ENCODE results near the gene CIC.

- no peak for TF ChIP-seq CTCF (IDR thresholded peaks at IDR 0.05)
- no peak for TF ChIP-seq REST (IDR thresholded peaks at IDR 0.05)
- no peak for TF ChIP-seq EP300 (IDR thresholded peaks at IDR 0.05)
- TF ChIP-seq POLR2A (IDR thresholded peaks at IDR 0.05; ENCODE audit: low read length) = no peak
- no peak for TF ChIP-seq SREBF2 (IDR thresholded peaks at IDR 0.05)
- no peak for TF ChIP-seq ESRRA (IDR thresholded peaks at IDR 0.05; ENCODE audit: borderline replicate concordance, low read length)
- TF ChIP-seq FOSL2 (IDR thresholded peaks at IDR 0.05) = no peak
- no peak for TF ChIP-seq FOSL2 (CRISPR knock-in tag; IDR thresholded peaks at IDR 0.05)
- TF ChIP-seq MYC (IDR thresholded peaks at IDR 0.05; ENCODE audit: borderline replicate concordance, low read length) = no peak
- TF ChIP-seq ELK1 (IDR thresholded peaks at IDR 0.05; ENCODE audit: low read depth, low read length) = no peak
- no peak for TF ChIP-seq RAD21 (conservative IDR thresholded peaks at IDR 0.05 in 1 of 2, IDR thresholded peaks at IDR 0.05 in 1 of 2)
- no peak for TF ChIP-seq PBX3 (IDR thresholded peaks at IDR 0.05)
- no peak for TF ChIP-seq NFE2L2 (conservative IDR thresholded peaks at IDR 0.05; ENCODE audit: low read length)
Observed at GRCh38 chr19:42316223-42317211, 47.5 kb downstream of the CIC start.

Measured in A549 (cell line).